K562 (cell line): Measurements from ENCODE around the gene LRCH1. TPM values are rescaled to one million over a fixed set of nuclear protein-coding genes. Genes with fewer than 3 reads are reported as not detected.

Experiments
- ATAC-seq: fragments of 200-7000 bp; cut with Tn5 transposase; 3 replicates; pipeline ENCODE4 v1.9.1; 2020; ENCODE audit warnings: moderate library complexity
- BruUV-seq: library from RNA; stranded (reverse); fragments of 400-500 nt; replicated peaks from 2 replicates; lab custom pipeline; 2021; lab: Mats Ljungman, UMichigan
- CTCF ChIA-PET: fragments of 300-600 bp; formaldehyde crosslinking; extraction: SDS; loops from one replicate; lab custom pipeline; 2021; ENCODE audit warnings: low intra/inter-chr PET ratio; lab: Yijun Ruan, JAX
- POLR2A ChIA-PET: fragments of 300-600, 350-650 bp; sonication (Branson Sonifier 250); formaldehyde crosslinking; extraction: SDS; loops from one replicate; lab custom pipeline; 2021; ENCODE audit warnings: antibody characterized with exemption, inconsistent platforms; lab: Yijun Ruan, JAX
- DNase-seq, 4 experiments: peaks; one replicate each; pipeline versions ENCODE4 v3.0.0 to v3.0.0-alpha.2; 2011 to 2018; ENCODE audit warnings: low spot score in 3 of 4, mixed read lengths in 3 of 4; ENCODE audit errors: extremely low read depth in 1 of 4
- FAIRE-seq: peaks from 2 replicates; lab custom pipeline; 2011; peaks lifted over from hg19 to GRCh38; lab: Jason Lieb, UNC
- H2AFZ ChIP-seq: 2 replicates; pipeline ENCODE4 v1.6.0; 2011; ENCODE audit warnings: low read depth, low read length, control low read depth, inconsistent platforms
- H3K27ac ChIP-seq: fragments of 200-600 bp; 3 replicates; pipeline ENCODE4 v1.8.0; 2011; ENCODE audit warnings: low read depth, mild to moderate bottlenecking, control low read depth, inconsistent platforms, low read length, moderate library complexity, mixed read lengths; ENCODE audit errors: extremely low read depth
- H3K27me3 ChIP-seq, 2 experiments: fragments of 300-600 bp in 1 of 2; 2 replicates in 1 of 2; 3 replicates in 1 of 2; pipeline versions ENCODE4 v1.6.0 to v1.8.0; 2011; ENCODE audit warnings: inconsistent platforms in 2 of 2, low read length in 2 of 2, mild to moderate bottlenecking in 1 of 2, mixed read lengths in 1 of 2, moderate library complexity in 1 of 2; ENCODE audit not compliant: control insufficient read depth in 2 of 2, insufficient read depth in 2 of 2
- H3K36me3 ChIP-seq: fragments of 300-600 bp; 3 replicates; pipeline ENCODE4 v1.8.0; 2011; ENCODE audit warnings: mild to moderate bottlenecking, low read length, inconsistent platforms; ENCODE audit not compliant: control insufficient read depth, insufficient read depth
- H3K4me1 ChIP-seq, 2 experiments: fragments of 200-600 bp in 1 of 2; replicated peaks in 1 of 2; 2 replicates in 1 of 2; 3 replicates in 1 of 2; pipeline versions ENCODE4 v1.5.1 to v1.8.0; 2011; ENCODE audit warnings: inconsistent platforms in 2 of 2, low read length in 2 of 2, mild to moderate bottlenecking in 1 of 2, mixed read lengths in 1 of 2, moderate library complexity in 1 of 2; ENCODE audit not compliant: control insufficient read depth in 2 of 2, insufficient read depth in 2 of 2
- H3K4me2 ChIP-seq: 2 replicates; pipeline ENCODE4 v1.6.1; 2011; ENCODE audit warnings: low read length, control low read depth, inconsistent platforms, mixed read lengths; ENCODE audit not compliant: insufficient read depth
- H3K4me3 ChIP-seq: fragments of 200-600 bp; sonication (generic), shearing (Covaris generic); 2 replicates; pipeline ENCODE4 v1.5.1; 2016; ENCODE audit warnings: control low read depth, inconsistent platforms
- H3K79me2 ChIP-seq: fragments of 200-600 bp; 3 replicates; pipeline ENCODE4 v1.8.0; 2011; ENCODE audit warnings: low read length, inconsistent platforms; ENCODE audit not compliant: control insufficient read depth, insufficient read depth
- H3K9ac ChIP-seq, 2 experiments: 2 replicates each; pipeline versions ENCODE4 v1.6.0 to v1.6.1; 2011; ENCODE audit warnings: low read depth in 2 of 2, low read length in 2 of 2, control low read depth in 1 of 2, inconsistent platforms in 1 of 2, mild to moderate bottlenecking in 1 of 2, mixed read lengths in 1 of 2; ENCODE audit not compliant: insufficient read depth in 1 of 2
- H3K9me1 ChIP-seq: one replicate; pipeline ENCODE4 v1.6.0; 2011; ENCODE audit warnings: inconsistent platforms, mild to moderate bottlenecking, low read length, moderate library complexity; ENCODE audit not compliant: control insufficient read depth, insufficient read depth
- H3K9me3 ChIP-seq: replicated peaks from 2 replicates; pipeline ENCODE4 v1.5.1; 2011; ENCODE audit warnings: low read depth, low read length, inconsistent platforms; ENCODE audit not compliant: control insufficient read depth, insufficient read depth
- H4K20me1 ChIP-seq: replicated peaks from 2 replicates; pipeline ENCODE4 v1.6.1; 2011; ENCODE audit warnings: low read length, inconsistent platforms, mixed read lengths; ENCODE audit not compliant: control insufficient read depth, insufficient read depth
- JUN ChIP-seq, 2 experiments: sonication (generic) in 1 of 2; formaldehyde crosslinking in 1 of 2; IDR thresholded peaks; 2 replicates each; pipeline versions ENCODE4 v1.6.1 to v1.8.0; 2012 to 2022; ENCODE audit warnings: borderline replicate concordance in 2 of 2, mild to moderate bottlenecking in 2 of 2, improper control_type of control experiment in 1 of 2, low read depth in 1 of 2, low read length in 1 of 2, missing genetic modification reagents in 1 of 2
- NCOA2 ChIP-seq, 2 experiments: fragments of 450-650 bp; IDR thresholded peaks; 2 replicates each; pipeline ENCODE4 v1.6.1; 2018; ENCODE audit warnings: mild to moderate bottlenecking in 2 of 2, moderate library complexity in 1 of 2; ENCODE audit not compliant: partially characterized antibody in 2 of 2
- RFX1 ChIP-seq: fragments of 450-650 bp; IDR thresholded peaks from 2 replicates; pipeline ENCODE4 v1.6.1; 2016; ENCODE audit warnings: mild to moderate bottlenecking, moderate library complexity
- ZEB2 ChIP-seq: fragments of 450-650 bp; IDR thresholded peaks from 2 replicates; pipeline ENCODE4 v1.6.1; 2016
- WGBS: fragments of 100-300 bp; shearing (Covaris generic); methylation state at CpG from one replicate; pipeline ENCODE4 v1.1.6; 2016; ENCODE audit warnings: low coverage, mixed read lengths; ENCODE audit not compliant: insufficient coverage; ENCODE audit errors: missing lambda C conversion rate; 5-methylcytosine and 5-hydroxymethylcytosine counted together
- in situ Hi-C: fragments of 300-500 bp; cut with MboI; formaldehyde crosslinking; loops from 4 replicates; pipeline ENCODE4 v1.15.0; 2018; ENCODE audit warnings: inconsistent platforms, mixed read lengths
- intact Hi-C: fragments of 100-400 bp; cut with micrococcal nuclease; formaldehyde crosslinking; loops from 2 replicates; pipeline ENCODE4 v1.14.2; 2022
- polyA plus RNA-seq, 8 experiments: library from polyadenylated mRNA; depleted of rRNA in 4 of 8; stranded (reverse) in 5 of 8; unstranded in 3 of 8; fragments of >200 nt; fragmentation: Nextera tagmentation in 2 of 8; fragmentation: Illumina TruSeq in 1 of 8; extraction: Ambion mirVana in 2 of 8; extraction: Trizol in 1 of 8; gene quantifications; 2 replicates each; pipeline versions ENCODE4 v1.2.1 to v1.2.3, GENCODE V29; 2011 to 2014; ENCODE audit warnings: inconsistent platforms in 1 of 8, missing spikeins in 1 of 8
- total RNA-seq, 7 experiments: library from RNA; depleted of rRNA in 6 of 7; stranded (reverse); fragments of >200 nt in 6 of 7; fragmentation: Illumina TruSeq in 2 of 7; extraction: Trizol in 2 of 7; gene quantifications; 2 replicates each; pipeline versions ENCODE4 v1.2.1 to v1.2.3, GENCODE V29; 2011 to 2021; ENCODE audit warnings: low replicate concordance in 1 of 7
- TF ChIP-seq, protein P1 (sequence below): fragments of 250-450 bp; sonication (Bioruptor Pico); IDR thresholded peaks from 2 replicates; pipeline ENCODE4 v1.4.0; 2020; ENCODE audit warnings: mild to moderate bottlenecking, moderate library complexity
- TF ChIP-seq, protein P2 (sequence below): sonication (generic); formaldehyde crosslinking; IDR thresholded peaks from 2 replicates; pipeline ENCODE4 v1.8.1; 2023; ENCODE audit warnings: missing genetic modification reagents, mild to moderate bottlenecking, borderline replicate concordance

Gene LRCH1
- total and polyA plus RNA-seq, 9 of the 15 experiments (the other 6 are each of a cell fraction or from before 2014, with no cell fraction given), result 1.1 to 6.8 (median 3.7) TPM

DNA sequence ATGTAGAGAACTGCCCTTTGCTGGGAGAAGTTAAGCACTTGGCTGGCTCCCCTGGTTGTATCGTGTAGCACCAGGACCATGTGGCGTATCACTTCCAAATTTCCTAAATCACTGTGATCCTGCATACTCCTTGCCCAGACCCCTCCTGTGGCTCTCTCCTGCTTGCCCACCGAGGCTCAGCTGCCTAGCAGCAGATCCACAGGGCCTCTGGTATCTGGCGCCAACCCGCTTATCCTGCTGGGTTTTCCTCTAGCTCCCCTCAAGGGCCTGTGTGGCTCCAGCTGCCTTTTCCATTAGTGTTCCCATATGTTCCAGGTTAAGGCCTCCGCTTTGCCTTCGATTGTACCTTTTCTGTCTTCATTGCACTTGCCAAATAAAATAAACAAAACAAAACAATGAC is 16.5 kb downstream of the LRCH1 start:
- Histone ChIP-seq H3K36me3 (no peaks in the 10 kb centered on the region), H3K4me3 (no peak overlapping the region), H3K9ac (no peak overlapping the region), H3K27me3 (no peaks in the 10 kb centered on the region), H3K27ac (no peak overlapping the region), H3K4me2 (no peak overlapping the region), H2AFZ (no peak overlapping the region), H3K9me1 (no peaks in the 10 kb centered on the region), H3K9me3 (no peaks in the 10 kb centered on the region), H4K20me1 (peaks cover 11% of the 10 kb centered on the region; the same call in 1 of the 2 replicates), H3K79me2 (peaks cover 30% of the 10 kb centered on the region), H3K4me1 (peaks cover 0 to 7% of the 10 kb centered on the region in 2 experiments; a peak in 2 of 5 replicates)
- in situ Hi-C loops (no loop called here), intact Hi-C loops (no loop called here)
- no TSS peak for BruUV-seq
- ATAC-seq (no peak), FAIRE-seq (no peak), DNase-seq (no peak)
- ChIA-PET POLR2A (no interaction called here), CTCF (no interaction called here)
- 86% methylated on average over 6 of the region's 7 CpGs for WGBS
- TF ChIP-seq NCOA2 (IDR thresholded peaks at IDR 0.05; ENCODE audit: partially characterized antibody in 2 of 2) (no peak), JUN (IDR thresholded peaks at IDR 0.05; ENCODE audit: borderline replicate concordance, low read depth, low read length) (no peak), JUN (CRISPR knock-in tag; IDR thresholded peaks at IDR 0.05; ENCODE audit: borderline replicate concordance) (no peak), ZEB2 (no peak), RFX1 (no peak)
- TF ChIP-seq, protein P1, sequence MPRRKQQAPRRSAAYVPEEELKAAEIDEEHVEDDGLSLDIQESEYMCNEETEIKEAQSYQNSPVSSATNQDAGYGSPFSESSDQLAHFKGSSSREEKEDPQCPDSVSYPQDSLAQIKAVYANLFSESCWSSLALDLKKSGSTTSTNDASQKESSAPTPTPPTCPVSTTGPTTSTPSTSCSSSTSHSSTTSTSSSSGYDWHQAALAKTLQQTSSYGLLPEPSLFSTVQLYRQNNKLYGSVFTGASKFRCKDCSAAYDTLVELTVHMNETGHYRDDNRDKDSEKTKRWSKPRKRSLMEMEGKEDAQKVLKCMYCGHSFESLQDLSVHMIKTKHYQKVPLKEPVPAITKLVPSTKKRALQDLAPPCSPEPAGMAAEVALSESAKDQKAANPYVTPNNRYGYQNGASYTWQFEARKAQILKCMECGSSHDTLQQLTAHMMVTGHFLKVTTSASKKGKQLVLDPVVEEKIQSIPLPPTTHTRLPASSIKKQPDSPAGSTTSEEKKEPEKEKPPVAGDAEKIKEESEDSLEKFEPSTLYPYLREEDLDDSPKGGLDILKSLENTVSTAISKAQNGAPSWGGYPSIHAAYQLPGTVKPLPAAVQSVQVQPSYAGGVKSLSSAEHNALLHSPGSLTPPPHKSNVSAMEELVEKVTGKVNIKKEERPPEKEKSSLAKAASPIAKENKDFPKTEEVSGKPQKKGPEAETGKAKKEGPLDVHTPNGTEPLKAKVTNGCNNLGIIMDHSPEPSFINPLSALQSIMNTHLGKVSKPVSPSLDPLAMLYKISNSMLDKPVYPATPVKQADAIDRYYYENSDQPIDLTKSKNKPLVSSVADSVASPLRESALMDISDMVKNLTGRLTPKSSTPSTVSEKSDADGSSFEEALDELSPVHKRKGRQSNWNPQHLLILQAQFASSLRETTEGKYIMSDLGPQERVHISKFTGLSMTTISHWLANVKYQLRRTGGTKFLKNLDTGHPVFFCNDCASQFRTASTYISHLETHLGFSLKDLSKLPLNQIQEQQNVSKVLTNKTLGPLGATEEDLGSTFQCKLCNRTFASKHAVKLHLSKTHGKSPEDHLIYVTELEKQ (CRISPR knock-in tag), result no peak
- TF ChIP-seq, protein P2, sequence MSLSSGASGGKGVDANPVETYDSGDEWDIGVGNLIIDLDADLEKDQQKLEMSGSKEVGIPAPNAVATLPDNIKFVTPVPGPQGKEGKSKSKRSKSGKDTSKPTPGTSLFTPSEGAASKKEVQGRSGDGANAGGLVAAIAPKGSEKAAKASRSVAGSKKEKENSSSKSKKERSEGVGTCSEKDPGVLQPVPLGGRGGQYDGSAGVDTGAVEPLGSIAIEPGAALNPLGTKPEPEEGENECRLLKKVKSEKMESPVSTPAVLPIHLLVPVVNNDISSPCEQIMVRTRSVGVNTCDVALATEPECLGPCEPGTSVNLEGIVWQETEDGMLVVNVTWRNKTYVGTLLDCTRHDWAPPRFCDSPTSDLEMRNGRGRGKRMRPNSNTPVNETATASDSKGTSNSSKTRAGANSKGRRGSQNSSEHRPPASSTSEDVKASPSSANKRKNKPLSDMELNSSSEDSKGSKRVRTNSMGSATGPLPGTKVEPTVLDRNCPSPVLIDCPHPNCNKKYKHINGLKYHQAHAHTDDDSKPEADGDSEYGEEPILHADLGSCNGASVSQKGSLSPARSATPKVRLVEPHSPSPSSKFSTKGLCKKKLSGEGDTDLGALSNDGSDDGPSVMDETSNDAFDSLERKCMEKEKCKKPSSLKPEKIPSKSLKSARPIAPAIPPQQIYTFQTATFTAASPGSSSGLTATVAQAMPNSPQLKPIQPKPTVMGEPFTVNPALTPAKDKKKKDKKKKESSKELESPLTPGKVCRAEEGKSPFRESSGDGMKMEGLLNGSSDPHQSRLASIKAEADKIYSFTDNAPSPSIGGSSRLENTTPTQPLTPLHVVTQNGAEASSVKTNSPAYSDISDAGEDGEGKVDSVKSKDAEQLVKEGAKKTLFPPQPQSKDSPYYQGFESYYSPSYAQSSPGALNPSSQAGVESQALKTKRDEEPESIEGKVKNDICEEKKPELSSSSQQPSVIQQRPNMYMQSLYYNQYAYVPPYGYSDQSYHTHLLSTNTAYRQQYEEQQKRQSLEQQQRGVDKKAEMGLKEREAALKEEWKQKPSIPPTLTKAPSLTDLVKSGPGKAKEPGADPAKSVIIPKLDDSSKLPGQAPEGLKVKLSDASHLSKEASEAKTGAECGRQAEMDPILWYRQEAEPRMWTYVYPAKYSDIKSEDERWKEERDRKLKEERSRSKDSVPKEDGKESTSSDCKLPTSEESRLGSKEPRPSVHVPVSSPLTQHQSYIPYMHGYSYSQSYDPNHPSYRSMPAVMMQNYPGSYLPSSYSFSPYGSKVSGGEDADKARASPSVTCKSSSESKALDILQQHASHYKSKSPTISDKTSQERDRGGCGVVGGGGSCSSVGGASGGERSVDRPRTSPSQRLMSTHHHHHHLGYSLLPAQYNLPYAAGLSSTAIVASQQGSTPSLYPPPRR, result no peak
